ENCODE data around the gene DSG3.

DNA sequence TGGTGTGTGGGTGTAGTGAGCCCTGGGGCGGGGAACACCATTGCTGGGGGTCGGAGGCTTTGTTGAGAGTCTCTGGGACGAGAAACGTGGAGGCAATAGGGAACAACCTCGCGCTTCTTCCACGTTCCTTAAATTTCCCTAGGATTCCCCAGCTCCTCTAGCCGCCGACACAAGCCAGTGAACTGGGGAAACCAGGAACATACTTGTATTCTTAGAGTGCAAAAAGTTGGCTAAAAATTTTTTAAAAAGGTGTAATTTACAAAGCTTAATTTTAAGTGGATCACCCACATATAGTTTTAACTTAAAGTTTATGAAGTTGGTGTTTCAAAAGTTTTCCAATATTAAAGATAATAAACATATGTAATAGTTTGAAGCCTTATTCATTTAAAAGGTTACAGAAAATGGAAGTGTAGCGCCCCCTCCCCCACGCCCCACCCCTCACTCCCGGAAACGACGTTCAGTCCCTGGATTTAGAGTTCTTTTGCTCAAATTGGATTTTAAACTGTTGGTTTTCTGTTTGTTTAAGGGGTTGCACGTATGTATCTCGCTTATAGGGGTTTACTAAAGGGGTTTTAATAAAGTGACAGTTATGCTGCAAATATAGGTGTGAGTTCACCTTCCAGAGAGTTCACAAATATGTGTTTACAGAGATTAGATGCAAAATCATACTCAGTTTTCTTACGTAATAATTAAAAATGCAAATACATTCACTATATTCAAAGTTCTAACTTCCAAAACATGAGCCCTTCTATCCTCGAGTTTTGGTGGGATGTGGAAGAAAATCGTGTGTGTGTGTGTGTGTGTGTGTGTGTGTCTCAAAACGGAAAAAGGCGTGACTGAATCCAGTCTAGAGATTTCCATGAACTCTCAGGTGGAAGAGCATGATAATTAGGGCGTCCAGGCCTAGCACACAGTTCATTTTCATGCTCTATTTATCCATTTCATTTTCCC lies 51.3 kb downstream of the DSG3 start:
- TF ChIP-seq, protein P1, sequence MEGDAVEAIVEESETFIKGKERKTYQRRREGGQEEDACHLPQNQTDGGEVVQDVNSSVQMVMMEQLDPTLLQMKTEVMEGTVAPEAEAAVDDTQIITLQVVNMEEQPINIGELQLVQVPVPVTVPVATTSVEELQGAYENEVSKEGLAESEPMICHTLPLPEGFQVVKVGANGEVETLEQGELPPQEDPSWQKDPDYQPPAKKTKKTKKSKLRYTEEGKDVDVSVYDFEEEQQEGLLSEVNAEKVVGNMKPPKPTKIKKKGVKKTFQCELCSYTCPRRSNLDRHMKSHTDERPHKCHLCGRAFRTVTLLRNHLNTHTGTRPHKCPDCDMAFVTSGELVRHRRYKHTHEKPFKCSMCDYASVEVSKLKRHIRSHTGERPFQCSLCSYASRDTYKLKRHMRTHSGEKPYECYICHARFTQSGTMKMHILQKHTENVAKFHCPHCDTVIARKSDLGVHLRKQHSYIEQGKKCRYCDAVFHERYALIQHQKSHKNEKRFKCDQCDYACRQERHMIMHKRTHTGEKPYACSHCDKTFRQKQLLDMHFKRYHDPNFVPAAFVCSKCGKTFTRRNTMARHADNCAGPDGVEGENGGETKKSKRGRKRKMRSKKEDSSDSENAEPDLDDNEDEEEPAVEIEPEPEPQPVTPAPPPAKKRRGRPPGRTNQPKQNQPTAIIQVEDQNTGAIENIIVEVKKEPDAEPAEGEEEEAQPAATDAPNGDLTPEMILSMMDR (IDR thresholded peaks at IDR 0.05 in 2 of 3, conservative IDR thresholded peaks at IDR 0.05 in 1 of 3; ENCODE audit: borderline replicate concordance in 1 of 3, insufficient read depth in 1 of 3, low read depth in 2 of 3, low read length in 2 of 3), result no peak
- TF ChIP-seq, protein P2, sequence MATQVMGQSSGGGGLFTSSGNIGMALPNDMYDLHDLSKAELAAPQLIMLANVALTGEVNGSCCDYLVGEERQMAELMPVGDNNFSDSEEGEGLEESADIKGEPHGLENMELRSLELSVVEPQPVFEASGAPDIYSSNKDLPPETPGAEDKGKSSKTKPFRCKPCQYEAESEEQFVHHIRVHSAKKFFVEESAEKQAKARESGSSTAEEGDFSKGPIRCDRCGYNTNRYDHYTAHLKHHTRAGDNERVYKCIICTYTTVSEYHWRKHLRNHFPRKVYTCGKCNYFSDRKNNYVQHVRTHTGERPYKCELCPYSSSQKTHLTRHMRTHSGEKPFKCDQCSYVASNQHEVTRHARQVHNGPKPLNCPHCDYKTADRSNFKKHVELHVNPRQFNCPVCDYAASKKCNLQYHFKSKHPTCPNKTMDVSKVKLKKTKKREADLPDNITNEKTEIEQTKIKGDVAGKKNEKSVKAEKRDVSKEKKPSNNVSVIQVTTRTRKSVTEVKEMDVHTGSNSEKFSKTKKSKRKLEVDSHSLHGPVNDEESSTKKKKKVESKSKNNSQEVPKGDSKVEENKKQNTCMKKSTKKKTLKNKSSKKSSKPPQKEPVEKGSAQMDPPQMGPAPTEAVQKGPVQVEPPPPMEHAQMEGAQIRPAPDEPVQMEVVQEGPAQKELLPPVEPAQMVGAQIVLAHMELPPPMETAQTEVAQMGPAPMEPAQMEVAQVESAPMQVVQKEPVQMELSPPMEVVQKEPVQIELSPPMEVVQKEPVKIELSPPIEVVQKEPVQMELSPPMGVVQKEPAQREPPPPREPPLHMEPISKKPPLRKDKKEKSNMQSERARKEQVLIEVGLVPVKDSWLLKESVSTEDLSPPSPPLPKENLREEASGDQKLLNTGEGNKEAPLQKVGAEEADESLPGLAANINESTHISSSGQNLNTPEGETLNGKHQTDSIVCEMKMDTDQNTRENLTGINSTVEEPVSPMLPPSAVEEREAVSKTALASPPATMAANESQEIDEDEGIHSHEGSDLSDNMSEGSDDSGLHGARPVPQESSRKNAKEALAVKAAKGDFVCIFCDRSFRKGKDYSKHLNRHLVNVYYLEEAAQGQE (IDR thresholded peaks at IDR 0.05; ENCODE audit: low read depth), result no peak
